ENCODE measurements around the gene LAMB4. TPM values are rescaled to one million over a fixed set of nuclear protein-coding genes. Genes with fewer than 3 reads are reported as not detected.

The LAMB4 gene
- total and polyA plus RNA-seq, 2 experiments from 2014 or later, result not detected

DNA sequence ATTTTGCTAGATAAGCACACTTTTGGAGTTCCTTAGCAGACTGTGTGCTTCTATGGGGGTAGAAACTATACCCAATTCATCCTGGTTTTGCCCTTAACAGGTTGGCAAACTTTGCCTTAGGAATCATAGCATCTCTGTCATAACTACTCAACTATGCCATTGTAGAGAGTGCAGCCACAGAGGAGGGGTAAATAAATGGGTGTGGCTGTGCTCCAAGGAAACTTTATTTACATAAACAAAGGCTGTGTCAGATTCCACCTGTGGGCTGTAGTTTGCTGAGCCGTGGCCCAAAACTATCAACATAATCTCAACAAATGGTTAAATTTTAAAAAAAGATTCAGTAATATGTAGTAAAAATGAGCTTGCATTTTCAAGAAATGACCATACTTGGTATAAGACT, 75.6 kb downstream of the LAMB4 start (continued):
- TF ChIP-seq, protein P1, sequence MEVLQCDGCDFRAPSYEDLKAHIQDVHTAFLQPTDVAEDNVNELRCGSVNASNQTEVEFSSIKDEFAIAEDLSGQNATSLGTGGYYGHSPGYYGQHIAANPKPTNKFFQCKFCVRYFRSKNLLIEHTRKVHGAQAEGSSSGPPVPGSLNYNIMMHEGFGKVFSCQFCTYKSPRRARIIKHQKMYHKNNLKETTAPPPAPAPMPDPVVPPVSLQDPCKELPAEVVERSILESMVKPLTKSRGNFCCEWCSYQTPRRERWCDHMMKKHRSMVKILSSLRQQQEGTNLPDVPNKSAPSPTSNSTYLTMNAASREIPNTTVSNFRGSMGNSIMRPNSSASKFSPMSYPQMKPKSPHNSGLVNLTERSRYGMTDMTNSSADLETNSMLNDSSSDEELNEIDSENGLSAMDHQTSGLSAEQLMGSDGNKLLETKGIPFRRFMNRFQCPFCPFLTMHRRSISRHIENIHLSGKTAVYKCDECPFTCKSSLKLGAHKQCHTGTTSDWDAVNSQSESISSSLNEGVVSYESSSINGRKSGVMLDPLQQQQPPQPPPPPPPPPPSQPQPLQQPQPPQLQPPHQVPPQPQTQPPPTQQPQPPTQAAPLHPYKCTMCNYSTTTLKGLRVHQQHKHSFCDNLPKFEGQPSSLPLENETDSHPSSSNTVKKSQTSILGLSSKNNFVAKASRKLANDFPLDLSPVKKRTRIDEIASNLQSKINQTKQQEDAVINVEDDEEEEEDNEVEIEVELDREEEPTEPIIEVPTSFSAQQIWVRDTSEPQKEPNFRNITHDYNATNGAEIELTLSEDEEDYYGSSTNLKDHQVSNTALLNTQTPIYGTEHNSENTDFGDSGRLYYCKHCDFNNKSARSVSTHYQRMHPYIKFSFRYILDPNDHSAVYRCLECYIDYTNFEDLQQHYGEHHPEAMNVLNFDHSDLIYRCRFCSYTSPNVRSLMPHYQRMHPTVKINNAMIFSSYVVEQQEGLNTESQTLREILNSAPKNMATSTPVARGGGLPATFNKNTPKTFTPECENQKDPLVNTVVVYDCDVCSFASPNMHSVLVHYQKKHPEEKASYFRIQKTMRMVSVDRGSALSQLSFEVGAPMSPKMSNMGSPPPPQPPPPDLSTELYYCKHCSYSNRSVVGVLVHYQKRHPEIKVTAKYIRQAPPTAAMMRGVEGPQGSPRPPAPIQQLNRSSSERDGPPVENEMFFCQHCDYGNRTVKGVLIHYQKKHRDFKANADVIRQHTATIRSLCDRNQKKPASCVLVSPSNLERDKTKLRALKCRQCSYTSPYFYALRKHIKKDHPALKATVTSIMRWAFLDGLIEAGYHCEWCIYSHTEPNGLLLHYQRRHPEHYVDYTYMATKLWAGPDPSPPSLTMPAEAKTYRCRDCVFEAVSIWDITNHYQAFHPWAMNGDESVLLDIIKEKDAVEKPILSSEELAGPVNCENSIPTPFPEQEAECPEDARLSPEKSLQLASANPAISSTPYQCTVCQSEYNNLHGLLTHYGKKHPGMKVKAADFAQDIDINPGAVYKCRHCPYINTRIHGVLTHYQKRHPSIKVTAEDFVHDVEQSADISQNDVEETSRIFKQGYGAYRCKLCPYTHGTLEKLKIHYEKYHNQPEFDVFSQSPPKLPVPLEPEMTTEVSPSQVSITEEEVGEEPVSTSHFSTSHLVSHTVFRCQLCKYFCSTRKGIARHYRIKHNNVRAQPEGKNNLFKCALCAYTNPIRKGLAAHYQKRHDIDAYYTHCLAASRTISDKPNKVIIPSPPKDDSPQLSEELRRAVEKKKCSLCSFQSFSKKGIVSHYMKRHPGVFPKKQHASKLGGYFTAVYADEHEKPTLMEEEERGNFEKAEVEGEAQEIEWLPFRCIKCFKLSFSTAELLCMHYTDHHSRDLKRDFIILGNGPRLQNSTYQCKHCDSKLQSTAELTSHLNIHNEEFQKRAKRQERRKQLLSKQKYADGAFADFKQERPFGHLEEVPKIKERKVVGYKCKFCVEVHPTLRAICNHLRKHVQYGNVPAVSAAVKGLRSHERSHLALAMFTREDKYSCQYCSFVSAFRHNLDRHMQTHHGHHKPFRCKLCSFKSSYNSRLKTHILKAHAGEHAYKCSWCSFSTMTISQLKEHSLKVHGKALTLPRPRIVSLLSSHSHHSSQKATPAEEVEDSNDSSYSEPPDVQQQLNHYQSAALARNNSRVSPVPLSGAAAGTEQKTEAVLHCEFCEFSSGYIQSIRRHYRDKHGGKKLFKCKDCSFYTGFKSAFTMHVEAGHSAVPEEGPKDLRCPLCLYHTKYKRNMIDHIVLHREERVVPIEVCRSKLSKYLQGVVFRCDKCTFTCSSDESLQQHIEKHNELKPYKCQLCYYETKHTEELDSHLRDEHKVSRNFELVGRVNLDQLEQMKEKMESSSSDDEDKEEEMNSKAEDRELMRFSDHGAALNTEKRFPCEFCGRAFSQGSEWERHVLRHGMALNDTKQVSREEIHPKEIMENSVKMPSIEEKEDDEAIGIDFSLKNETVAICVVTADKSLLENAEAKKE (CRISPR knock-in tag; IDR thresholded peaks at IDR 0.05), result no peak
- TF ChIP-seq STAT1 (IDR thresholded peaks at IDR 0.05; ENCODE audit: unreplicated experiment), result no peak
- TF ChIP-seq, protein P2, sequence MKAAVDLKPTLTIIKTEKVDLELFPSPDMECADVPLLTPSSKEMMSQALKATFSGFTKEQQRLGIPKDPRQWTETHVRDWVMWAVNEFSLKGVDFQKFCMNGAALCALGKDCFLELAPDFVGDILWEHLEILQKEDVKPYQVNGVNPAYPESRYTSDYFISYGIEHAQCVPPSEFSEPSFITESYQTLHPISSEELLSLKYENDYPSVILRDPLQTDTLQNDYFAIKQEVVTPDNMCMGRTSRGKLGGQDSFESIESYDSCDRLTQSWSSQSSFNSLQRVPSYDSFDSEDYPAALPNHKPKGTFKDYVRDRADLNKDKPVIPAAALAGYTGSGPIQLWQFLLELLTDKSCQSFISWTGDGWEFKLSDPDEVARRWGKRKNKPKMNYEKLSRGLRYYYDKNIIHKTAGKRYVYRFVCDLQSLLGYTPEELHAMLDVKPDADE (IDR thresholded peaks at IDR 0.05), result no peak

DNA sequence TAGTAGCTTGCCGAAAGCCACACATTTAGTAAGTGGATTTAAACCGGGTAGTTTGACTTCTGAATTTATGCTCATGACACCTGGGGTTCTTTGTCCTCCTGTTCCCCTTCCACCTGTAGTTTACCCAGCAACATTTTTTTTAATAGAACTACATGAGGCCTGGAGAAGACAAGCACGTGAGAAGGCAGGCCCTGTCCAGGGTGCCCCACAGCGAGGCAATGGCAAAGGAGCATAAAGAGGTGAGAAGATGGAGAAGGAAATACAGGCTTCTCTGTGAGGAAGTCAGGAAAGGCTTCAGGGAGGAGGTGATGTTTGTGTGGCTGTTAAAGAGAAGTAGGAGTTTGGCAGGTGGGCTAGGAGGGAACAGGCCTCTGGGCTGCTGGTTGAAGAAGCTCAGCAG, 76.9 kb downstream of the LAMB4 start:
- Histone ChIP-seq H3K4me1 (ENCODE audit: insufficient read depth) (no peaks in the 10 kb centered on the region), H3K4me3 (no peak overlapping the region), H3K4me2 (no peak overlapping the region), H3K27ac (ENCODE audit: low read depth) (no peak overlapping the region), H3F3A (replicated peaks; ENCODE audit: low read depth) (no peaks in the 10 kb centered on the region), H3K36me3 (ENCODE audit: insufficient read depth) (no peaks in the 10 kb centered on the region), H3K79me2 (replicated peaks; ENCODE audit: insufficient read depth) (no peaks in the 10 kb centered on the region), H2AFZ (no peak overlapping the region), H3K9me2 (ENCODE audit: insufficient read depth) (no peaks in the 10 kb centered on the region), H4K20me1 (replicated peaks; ENCODE audit: insufficient read depth) (no peaks in the 10 kb centered on the region), H3K27me3 (ENCODE audit: insufficient read depth) (no peaks in the 10 kb centered on the region)
- H3K4me1 Mint-ChIP-seq, result peaks cover 3% of the 10 kb centered on the region; the same call in 1 of the 3 replicates
- no peak overlapping the region for H3K27ac Mint-ChIP-seq
- ATAC-seq (no peak), DNase-seq (ENCODE audit: low spot score) (no peak)
- H3K9me3 Mint-ChIP-seq, result no peaks in the 10 kb centered on the region
- H3K36me3 Mint-ChIP-seq (ENCODE audit: low read depth), result no peaks in the 10 kb centered on the region
- H3K27me3 Mint-ChIP-seq (ENCODE audit: insufficient read depth, low read depth, poor library complexity), result no peaks in the 10 kb centered on the region
- no peak overlapping the region for H3K4me3 Mint-ChIP-seq
- TF ChIP-seq EZH2phosphoT487 (IDR thresholded peaks at IDR 0.05; ENCODE audit: unreplicated experiment), result no peak
- TF ChIP-seq, protein P3, sequence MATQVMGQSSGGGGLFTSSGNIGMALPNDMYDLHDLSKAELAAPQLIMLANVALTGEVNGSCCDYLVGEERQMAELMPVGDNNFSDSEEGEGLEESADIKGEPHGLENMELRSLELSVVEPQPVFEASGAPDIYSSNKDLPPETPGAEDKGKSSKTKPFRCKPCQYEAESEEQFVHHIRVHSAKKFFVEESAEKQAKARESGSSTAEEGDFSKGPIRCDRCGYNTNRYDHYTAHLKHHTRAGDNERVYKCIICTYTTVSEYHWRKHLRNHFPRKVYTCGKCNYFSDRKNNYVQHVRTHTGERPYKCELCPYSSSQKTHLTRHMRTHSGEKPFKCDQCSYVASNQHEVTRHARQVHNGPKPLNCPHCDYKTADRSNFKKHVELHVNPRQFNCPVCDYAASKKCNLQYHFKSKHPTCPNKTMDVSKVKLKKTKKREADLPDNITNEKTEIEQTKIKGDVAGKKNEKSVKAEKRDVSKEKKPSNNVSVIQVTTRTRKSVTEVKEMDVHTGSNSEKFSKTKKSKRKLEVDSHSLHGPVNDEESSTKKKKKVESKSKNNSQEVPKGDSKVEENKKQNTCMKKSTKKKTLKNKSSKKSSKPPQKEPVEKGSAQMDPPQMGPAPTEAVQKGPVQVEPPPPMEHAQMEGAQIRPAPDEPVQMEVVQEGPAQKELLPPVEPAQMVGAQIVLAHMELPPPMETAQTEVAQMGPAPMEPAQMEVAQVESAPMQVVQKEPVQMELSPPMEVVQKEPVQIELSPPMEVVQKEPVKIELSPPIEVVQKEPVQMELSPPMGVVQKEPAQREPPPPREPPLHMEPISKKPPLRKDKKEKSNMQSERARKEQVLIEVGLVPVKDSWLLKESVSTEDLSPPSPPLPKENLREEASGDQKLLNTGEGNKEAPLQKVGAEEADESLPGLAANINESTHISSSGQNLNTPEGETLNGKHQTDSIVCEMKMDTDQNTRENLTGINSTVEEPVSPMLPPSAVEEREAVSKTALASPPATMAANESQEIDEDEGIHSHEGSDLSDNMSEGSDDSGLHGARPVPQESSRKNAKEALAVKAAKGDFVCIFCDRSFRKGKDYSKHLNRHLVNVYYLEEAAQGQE (IDR thresholded peaks at IDR 0.05; ENCODE audit: unreplicated experiment), result no peak
- no peak for TF ChIP-seq EZH2 (IDR thresholded peaks at IDR 0.05; ENCODE audit: low read depth, unreplicated experiment)
- TF ChIP-seq CREB1 (CRISPR knock-in tag; IDR thresholded peaks at IDR 0.05; ENCODE audit: low read depth), result no peak

Data from GM23338 (cell line).